Testis (tissue), 2 donors: ENCODE results near the gene OR13C8.

ENCODE experiments used
- POLR2A ChIP-seq: fragments of 450-650 bp; IDR thresholded peaks from one replicate; pipeline ENCODE4 v1.6.1; 2017; ENCODE audit warnings: antibody characterized with exemption, mild to moderate bottlenecking, moderate library complexity
- TF ChIP-seq, protein P1 (sequence below), 3 experiments: fragments of 450-650 bp in 2 of 3; fragments of 200-600 bp in 1 of 3; sonication (generic) in 1 of 3; IDR thresholded peaks; one replicate each; pipeline ENCODE4 v1.5.1; 2016 to 2019; ENCODE audit warnings: antibody characterized with exemption in 3 of 3, mild to moderate bottlenecking in 2 of 3, moderate library complexity in 1 of 3

DNA sequence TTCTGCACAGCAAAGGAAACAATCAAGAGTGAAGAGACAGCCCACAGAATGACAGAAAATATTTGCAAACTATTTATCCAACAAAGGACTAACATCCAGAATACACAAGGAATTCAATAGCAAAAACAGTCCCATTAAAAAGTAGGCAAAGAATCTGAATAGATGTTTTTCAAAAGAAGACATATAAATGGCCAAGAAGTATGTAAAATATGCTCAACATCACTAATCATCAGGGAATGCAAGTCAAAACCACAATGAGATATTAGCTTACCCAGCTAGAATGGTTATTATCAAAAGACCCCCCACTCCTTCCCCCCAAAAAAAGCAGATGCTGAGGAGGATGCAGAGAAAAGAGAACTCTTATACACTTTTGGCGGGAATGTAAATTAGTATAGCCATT is 13.4 kb upstream of the OR13C8 start:
- TF ChIP-seq, protein P1, sequence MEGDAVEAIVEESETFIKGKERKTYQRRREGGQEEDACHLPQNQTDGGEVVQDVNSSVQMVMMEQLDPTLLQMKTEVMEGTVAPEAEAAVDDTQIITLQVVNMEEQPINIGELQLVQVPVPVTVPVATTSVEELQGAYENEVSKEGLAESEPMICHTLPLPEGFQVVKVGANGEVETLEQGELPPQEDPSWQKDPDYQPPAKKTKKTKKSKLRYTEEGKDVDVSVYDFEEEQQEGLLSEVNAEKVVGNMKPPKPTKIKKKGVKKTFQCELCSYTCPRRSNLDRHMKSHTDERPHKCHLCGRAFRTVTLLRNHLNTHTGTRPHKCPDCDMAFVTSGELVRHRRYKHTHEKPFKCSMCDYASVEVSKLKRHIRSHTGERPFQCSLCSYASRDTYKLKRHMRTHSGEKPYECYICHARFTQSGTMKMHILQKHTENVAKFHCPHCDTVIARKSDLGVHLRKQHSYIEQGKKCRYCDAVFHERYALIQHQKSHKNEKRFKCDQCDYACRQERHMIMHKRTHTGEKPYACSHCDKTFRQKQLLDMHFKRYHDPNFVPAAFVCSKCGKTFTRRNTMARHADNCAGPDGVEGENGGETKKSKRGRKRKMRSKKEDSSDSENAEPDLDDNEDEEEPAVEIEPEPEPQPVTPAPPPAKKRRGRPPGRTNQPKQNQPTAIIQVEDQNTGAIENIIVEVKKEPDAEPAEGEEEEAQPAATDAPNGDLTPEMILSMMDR (IDR thresholded peaks at IDR 0.05) = no peak
- no peak for TF ChIP-seq POLR2A
